ENCODE data around the gene CIC.

DNA sequence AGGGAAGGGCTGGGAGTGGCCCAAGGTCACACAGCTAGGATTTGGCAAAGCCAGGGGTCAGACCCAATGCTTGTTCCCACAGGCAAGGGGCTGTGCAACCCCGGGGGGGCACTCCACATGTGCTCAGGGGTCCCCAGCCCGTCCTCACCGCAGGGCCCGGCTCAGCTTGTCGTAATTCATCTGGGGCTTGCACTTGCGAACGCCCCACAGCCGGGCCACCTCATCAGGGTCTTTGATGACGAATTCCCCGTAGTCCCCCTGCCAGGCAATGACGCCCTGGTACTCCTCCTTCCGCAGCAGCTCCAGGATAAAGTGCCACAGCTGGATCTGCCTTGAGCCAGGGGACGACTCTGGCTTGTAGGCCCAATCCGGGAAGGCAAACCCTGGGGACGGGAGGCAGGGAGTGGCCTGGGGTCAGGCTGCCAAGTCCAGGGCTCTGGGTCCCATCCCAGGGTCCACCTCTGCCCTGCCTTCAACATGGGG lies 18.8 kb upstream of the CIC start:
- TF ChIP-seq EP300 (IDR thresholded peaks at IDR 0.05; ENCODE audit: borderline replicate concordance in 1 of 2, control insufficient read depth in 1 of 2, low read depth in 2 of 2, low read length in 2 of 2) (no peak), SREBF1 (IDR thresholded peaks at IDR 0.05; ENCODE audit: low read length) (no peak), POLR2A (IDR thresholded peaks at IDR 0.05; ENCODE audit: low read depth, low read length) (no peak), HDAC6 (IDR thresholded peaks at IDR 0.05; ENCODE audit: unreplicated experiment) (no peak)
- TF ChIP-seq, protein P1, sequence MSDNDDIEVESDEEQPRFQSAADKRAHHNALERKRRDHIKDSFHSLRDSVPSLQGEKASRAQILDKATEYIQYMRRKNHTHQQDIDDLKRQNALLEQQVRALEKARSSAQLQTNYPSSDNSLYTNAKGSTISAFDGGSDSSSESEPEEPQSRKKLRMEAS (IDR thresholded peaks at IDR 0.05; ENCODE audit: low read depth, low read length): no peak

Data from GM12878 (cell line).